ENCODE measurements around the gene PXDC1.
"Not testable (repeated sequence)": the region's sequence is repeated elsewhere in the genome, so short reads cannot be mapped to it uniquely, and the experiment has no call there.

PXDC1 gene

GRCh38 chr6:3782876-3783832 lies 31.6 kb upstream of the PXDC1 start:
- no peak for DNase-seq

GRCh38 chr6:3781504-3781903 lies 30.0 kb upstream of the PXDC1 start:
- DNase-seq = no peak

GRCh38 chr6:3779574-3779849 lies 28.0 kb upstream of the PXDC1 start:
- no peak for DNase-seq

- no peak for DNase-seq
These were observed 27.4 kb upstream of the PXDC1 start for GRCh38 chr6:3778701-3779573.

- no peak for DNase-seq
These were observed 26.4 kb upstream of the PXDC1 start for GRCh38 chr6:3777730-3778461.

GRCh38 chr6:3776881-3777507 lies 25.5 kb upstream of the PXDC1 start:
- no peak for DNase-seq

- DNase-seq = no peak
These were observed 24.3 kb upstream of the PXDC1 start for GRCh38 chr6:3775847-3776246.

- DNase-seq = no peak
These were observed 23.9 kb upstream of the PXDC1 start for GRCh38 chr6:3775386-3775785.

- DNase-seq = peak; percentile 29
These were observed 22.3 kb upstream of the PXDC1 start for GRCh38 chr6:3773678-3774298.

GRCh38 chr6:3772127-3772999 lies 20.9 kb upstream of the PXDC1 start:
- DNase-seq = not testable (repeated sequence)

GRCh38 chr6:3771407-3772011 lies 20.0 kb upstream of the PXDC1 start:
- no peak for DNase-seq

GRCh38 chr6:3770023-3770720 lies 18.7 kb upstream of the PXDC1 start:
- no peak for DNase-seq

GRCh38 chr6:3769610-3770009 lies 18.1 kb upstream of the PXDC1 start:
- peak; percentile 56 for DNase-seq

GRCh38 chr6:3768502-3768901 lies 17.0 kb upstream of the PXDC1 start:
- no peak for DNase-seq

- DNase-seq = peak; percentile 59
These were observed 16.0 kb upstream of the PXDC1 start for GRCh38 chr6:3767483-3767882.

GRCh38 chr6:3766214-3766613 lies 14.7 kb upstream of the PXDC1 start:
- DNase-seq = peak; percentile 81

GRCh38 chr6:3765415-3765814 lies 13.9 kb upstream of the PXDC1 start:
- DNase-seq = no peak

GRCh38 chr6:3764516-3765335 lies 13.2 kb upstream of the PXDC1 start:
- no peak for DNase-seq

- no peak for DNase-seq
These were observed 11.3 kb upstream of the PXDC1 start for GRCh38 chr6:3762852-3763251.

All from fibroblast of skin of right biceps (primary cell).